Measurements from ENCODE around the gene YIPF7. TPM values are rescaled to one million over a fixed set of nuclear protein-coding genes. Genes with fewer than 3 reads are reported as not detected.

Gene YIPF7
- total and polyA plus RNA-seq, 10 of the 15 experiments (the other 5 are each of a cell fraction or from before 2014, with no cell fraction given), result 0.39 TPM; not detected in 9

GRCh38 chr4:44671636-44672035 is 20.2 kb upstream of the YIPF7 start:
- H2AFZ ChIP-seq (ENCODE audit: control insufficient read depth, low read depth, low read length), result no peak overlapping the region
- TF ChIP-seq BHLHE40 (IDR thresholded peaks at IDR 0.05; ENCODE audit: borderline replicate concordance in 1 of 2, low read depth in 2 of 2, low read length in 1 of 2) (no peak), RAD21 (IDR thresholded peaks at IDR 0.05; ENCODE audit: insufficient read depth, low read depth, low read length) (no peak)
- H3K27me3 ChIP-seq (replicated peaks in 1 of 2; ENCODE audit: control insufficient read depth in 2 of 2, insufficient read depth in 2 of 2, low read length in 1 of 2), result 0 out of 4 replicates have a peak, but pooled peaks cover 0 to 2% of the 10 kb centered on the region in 2 experiments
- no peak overlapping the region for H3K4me3 ChIP-seq
- BruUV-seq (replicated peaks), result no TSS peak
- SMC1A ChIA-PET (ENCODE audit: uncharacterized antibody, unreplicated experiment), result no interaction called here
- H3K27ac ChIP-seq (ENCODE audit: control insufficient read depth, insufficient read depth), result no peak overlapping the region
- RAD21 ChIA-PET (ENCODE audit: unreplicated experiment), result no interaction called here
- CTCF ChIA-PET, result no interaction called here
- no peak for ATAC-seq
- H3K4me1 ChIP-seq (ENCODE audit: control insufficient read depth, insufficient read depth, low read length), result no peaks in the 10 kb centered on the region
- no peak for DNase-seq (ENCODE audit: low read depth, low spot score)
- H3K9ac ChIP-seq (ENCODE audit: control insufficient read depth, insufficient read depth, low read length), result no peak overlapping the region
- in situ Hi-C loops (cut with MboI) (no loop called here), intact Hi-C loops (cut with micrococcal nuclease; ENCODE audit: unreplicated experiment) (no loop called here)
- no peaks in the 10 kb centered on the region for H3K9me3 ChIP-seq (replicated peaks; ENCODE audit: control insufficient read depth, insufficient read depth, low read length)
- no peaks in the 10 kb centered on the region for H3K79me2 ChIP-seq (ENCODE audit: control insufficient read depth, insufficient read depth, low read length)
- H3K36me3 ChIP-seq (ENCODE audit: control insufficient read depth in 2 of 2, insufficient read depth in 2 of 2, low read length in 1 of 2), result no peaks in the 10 kb centered on the region
- no peak for FAIRE-seq
- POLR2A ChIA-PET, result no interaction called here
- WGBS (ENCODE audit: insufficient coverage, insufficient replicate concordance, low lambda C conversion rate, missing lambda C conversion rate), result 54% methylated on average over 3 of the region's 3 CpGs
- H3K4me2 ChIP-seq (ENCODE audit: control insufficient read depth, insufficient read depth), result no peak overlapping the region
- H4K20me1 ChIP-seq (ENCODE audit: control insufficient read depth, insufficient read depth), result no peaks in the 10 kb centered on the region

- no peak overlapping the region for H3K9ac ChIP-seq (ENCODE audit: control insufficient read depth, insufficient read depth, low read length)
- no TSS peak for BruUV-seq (replicated peaks)
- FAIRE-seq, result no peak
- no peak for TF ChIP-seq ZBTB4 (CRISPR knock-in tag; IDR thresholded peaks at IDR 0.05)
- no peak for TF ChIP-seq JUND (IDR thresholded peaks at IDR 0.05; ENCODE audit: low read depth, low read length)
- no peak for TF ChIP-seq HCFC1 (IDR thresholded peaks at IDR 0.05; ENCODE audit: low read length)
- TF ChIP-seq CUX1 (IDR thresholded peaks at IDR 0.05; ENCODE audit: insufficient replicate concordance, low read depth, low read length), result no peak
- TF ChIP-seq CBFB (IDR thresholded peaks at IDR 0.05; ENCODE audit: low read depth), result no peak
- no peak for TF ChIP-seq CEBPB (IDR thresholded peaks at IDR 0.05; ENCODE audit: borderline replicate concordance in 1 of 2, low read depth in 2 of 2, low read length in 2 of 2)
These were observed 19.2 kb upstream of the YIPF7 start for GRCh38 chr4:44670506-44671199.

More at GRCh38 chr4:44670506-44671199, 19.2 kb upstream of the YIPF7 start:
- Histone ChIP-seq H3K27me3 (replicated peaks in 1 of 2; ENCODE audit: control insufficient read depth in 2 of 2, insufficient read depth in 2 of 2, low read length in 1 of 2) (0 out of 4 replicates have a peak, but pooled peaks cover 0 to 2% of the 10 kb centered on the region in 2 experiments), H3K4me3 (no peak overlapping the region), H4K20me1 (ENCODE audit: control insufficient read depth, insufficient read depth) (no peaks in the 10 kb centered on the region), H3K36me3 (ENCODE audit: control insufficient read depth in 2 of 2, insufficient read depth in 2 of 2, low read length in 1 of 2) (no peaks in the 10 kb centered on the region), H3K27ac (ENCODE audit: control insufficient read depth, insufficient read depth) (no peak overlapping the region), H3K9me3 (replicated peaks; ENCODE audit: control insufficient read depth, insufficient read depth, low read length) (no peaks in the 10 kb centered on the region), H3K79me2 (ENCODE audit: control insufficient read depth, insufficient read depth, low read length) (no peaks in the 10 kb centered on the region), H2AFZ (ENCODE audit: control insufficient read depth, low read depth, low read length) (no peak overlapping the region), H3K4me1 (ENCODE audit: control insufficient read depth, insufficient read depth, low read length) (no peaks in the 10 kb centered on the region), H3K4me2 (ENCODE audit: control insufficient read depth, insufficient read depth) (no peak overlapping the region)
- ChIA-PET CTCF (no interaction called here), RAD21 (ENCODE audit: unreplicated experiment) (no interaction called here), POLR2A (no interaction called here), SMC1A (ENCODE audit: uncharacterized antibody, unreplicated experiment) (interaction anchor here (1.4 kb wide), 1 partner anchor 7 kb away, joined by 3 read pairs; no protein-coding TSS in a partner anchor)
- ATAC-seq (no peak), DNase-seq (ENCODE audit: low read depth, low spot score) (no peak)
- intact Hi-C loops (cut with micrococcal nuclease; ENCODE audit: unreplicated experiment) (no loop called here), in situ Hi-C loops (cut with MboI) (no loop called here)
- WGBS (ENCODE audit: insufficient coverage, insufficient replicate concordance, low lambda C conversion rate, missing lambda C conversion rate), result 60% methylated on average over 4 of the region's 4 CpGs
